NCI-H460 (cell line): ENCODE results near the gene PIWIL4. TPM values are rescaled to one million over a fixed set of nuclear protein-coding genes. Genes with fewer than 3 reads are reported as not detected.
"Not testable (repeated sequence)": the region's sequence is repeated elsewhere in the genome, so short reads cannot be mapped to it uniquely, and the experiment has no call there.

Experiments
- DNase-seq: peaks from one replicate; pipeline ENCODE4 v3.0.0-alpha.2; 2016; ENCODE audit warnings: low read depth; ENCODE audit errors: extremely low read depth
- total RNA-seq: library from RNA; depleted of rRNA; stranded (reverse); fragments of >200 nt; shearing (Covaris generic); gene quantifications from 2 replicates; pipeline ENCODE4 v1.2.3, GENCODE V29; 2014

The PIWIL4 gene
- total RNA-seq, 1 experiment from 2014 or later: 0.25 TPM

DNA sequence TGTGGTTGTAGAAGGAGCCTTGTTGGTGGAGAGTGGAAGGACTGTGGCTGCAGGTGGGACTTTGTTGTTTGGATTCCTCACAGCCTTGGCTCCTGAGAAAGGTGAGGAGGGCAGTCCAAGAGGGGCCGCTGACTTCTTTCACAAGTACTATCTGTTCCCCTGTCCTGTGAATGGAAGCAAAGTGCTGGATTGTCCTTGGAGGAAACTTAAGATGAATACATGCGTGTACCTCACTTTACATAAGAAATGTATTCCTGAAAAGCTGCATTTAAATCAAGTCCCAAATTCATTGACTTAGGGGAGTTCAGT is 21.1 kb upstream of the PIWIL4 start:
- no peak for DNase-seq

DNA sequence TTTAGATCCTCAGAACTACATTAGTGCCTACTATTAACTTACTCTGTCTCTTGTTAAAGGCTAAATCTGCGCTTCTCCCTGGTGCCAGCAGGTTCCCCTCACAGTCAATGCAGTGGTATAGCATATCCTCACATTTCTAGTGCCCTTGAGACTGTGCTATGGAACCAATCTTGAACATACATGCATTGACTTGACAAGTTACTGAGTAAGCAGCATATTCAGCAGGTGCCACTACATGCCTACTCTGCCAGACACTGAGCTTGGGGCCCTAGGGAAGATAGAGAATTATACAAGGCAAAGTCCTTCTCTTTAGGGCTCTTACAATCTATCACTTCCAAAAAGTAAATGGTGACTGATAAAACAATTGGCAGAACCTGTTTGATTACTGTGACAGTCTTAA is 20.3 kb upstream of the PIWIL4 start:
- DNase-seq: no peak

DNA sequence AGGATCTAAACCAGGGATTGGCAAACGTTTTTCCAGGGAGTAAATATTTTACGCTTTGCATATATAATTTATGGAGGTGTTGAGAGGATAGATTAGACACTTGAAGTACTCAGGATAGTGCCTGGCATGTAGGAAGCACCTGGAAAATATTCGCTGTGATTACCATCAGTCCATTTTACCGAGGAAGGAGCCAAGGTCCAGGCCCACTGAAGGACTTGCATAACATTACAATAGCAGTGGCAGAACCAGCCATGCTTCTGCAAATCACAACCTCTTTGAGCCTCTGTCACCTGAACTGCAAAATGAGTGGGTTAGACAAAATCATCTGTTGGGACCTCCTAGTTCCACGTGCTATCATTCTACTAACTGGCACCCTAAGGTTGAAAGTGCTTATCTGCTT is 18.0 kb upstream of the PIWIL4 start:
- no peak for DNase-seq

DNA sequence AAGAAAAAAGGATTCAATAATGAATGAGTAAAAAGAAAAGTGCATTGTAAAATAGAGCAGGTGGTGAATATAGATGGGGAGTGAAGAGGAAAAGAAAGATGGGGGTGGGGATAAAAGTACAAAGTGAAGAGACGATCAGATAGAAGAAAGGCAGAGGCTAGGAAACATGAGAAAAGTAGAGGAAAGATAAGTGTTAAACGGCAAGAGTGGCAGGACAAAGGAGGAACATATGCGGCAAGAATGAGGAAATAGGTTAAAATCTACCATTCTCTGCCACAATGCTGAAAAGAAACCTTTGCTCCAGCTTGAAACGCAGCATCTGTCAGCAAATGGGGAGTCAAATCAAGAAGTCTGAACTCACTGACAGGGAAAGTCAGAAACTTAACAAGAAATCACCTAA is 16.7 kb upstream of the PIWIL4 start:
- DNase-seq: no peak

DNA sequence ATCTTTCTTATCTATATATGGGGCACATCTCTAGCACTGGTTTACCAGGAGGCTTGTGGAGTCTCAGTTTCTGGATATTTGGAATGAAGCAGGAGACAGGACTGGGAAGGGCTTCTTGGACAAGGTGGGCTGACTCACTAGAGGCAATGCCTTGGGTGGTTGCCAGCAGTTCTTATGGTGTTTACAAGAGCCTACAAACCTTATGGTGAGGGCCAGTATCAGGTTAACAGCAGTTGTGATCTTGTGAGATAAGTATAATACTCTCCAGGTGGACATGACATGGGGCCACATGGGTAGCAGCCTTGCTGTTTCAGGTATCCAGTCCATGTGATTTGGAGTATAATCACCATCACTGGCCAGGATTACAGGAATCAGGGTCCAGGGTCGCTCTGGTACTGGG is 13.2 kb upstream of the PIWIL4 start:
- DNase-seq: no peak

DNA sequence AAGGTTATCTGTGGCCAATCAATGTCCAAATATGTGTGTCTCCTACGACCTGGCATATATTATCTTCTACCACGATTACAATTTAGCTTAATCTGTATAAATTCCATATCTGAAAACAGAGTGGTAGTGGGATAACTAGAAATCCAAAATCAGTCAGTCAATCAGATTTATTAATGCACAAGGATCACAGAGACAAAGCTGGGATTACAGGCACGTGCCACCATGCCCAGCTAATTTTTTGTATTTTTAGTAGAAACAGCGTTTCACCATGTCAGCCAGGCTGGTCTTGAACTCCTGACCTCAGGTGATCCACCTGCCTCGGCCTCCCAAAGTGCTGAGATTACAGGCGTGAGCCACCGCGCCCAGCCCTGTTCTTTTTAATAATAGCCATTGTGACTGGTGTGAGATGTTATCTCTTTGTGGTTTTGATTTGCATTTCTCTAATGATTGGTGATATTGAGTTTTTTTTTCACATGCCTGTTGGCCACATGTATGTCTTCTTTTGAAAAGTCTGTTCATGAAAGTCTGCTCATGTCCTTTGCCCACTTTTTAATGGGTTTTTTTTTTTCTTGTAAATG is 11.3 kb upstream of the PIWIL4 start:
- not testable (repeated sequence) for DNase-seq

DNA sequence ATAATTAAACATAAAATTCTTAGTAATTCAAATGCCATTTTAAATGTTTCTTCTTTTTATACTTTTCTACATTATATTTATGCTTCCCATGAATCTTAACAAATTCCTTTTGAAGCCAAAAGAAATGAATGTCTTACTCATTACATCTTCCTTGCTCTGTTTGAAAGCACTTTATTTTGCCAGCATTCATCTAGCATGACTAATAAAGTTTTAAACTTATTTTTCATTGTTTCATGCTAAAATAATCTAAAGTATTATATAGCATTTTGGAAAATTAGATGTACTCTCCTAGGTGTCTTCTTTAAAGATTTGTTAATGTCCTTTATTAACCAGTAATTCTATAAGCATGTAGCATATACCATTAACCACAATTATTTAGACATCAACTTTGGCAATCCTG is 9.7 kb upstream of the PIWIL4 start:
- no peak for DNase-seq

DNA sequence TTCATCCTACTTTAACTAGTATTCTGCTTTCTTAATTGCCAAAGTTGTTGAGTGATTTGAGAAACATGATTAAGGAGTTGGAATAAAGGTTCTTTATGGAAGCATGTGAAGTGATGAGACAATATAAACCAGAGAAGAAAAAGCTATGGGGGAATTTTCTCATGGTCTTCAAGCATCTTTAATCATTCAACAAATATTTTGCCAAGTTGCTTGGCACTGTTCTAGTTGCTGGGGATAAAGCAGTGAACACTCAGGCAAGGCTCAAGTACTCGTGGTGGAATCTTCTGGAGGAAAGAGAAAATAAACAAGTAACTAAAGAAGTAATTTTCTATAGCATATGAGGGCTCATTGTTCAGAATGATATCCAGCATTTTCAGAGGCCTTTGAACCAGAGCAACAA is 9.2 kb upstream of the PIWIL4 start:
- no peak for DNase-seq

DNA sequence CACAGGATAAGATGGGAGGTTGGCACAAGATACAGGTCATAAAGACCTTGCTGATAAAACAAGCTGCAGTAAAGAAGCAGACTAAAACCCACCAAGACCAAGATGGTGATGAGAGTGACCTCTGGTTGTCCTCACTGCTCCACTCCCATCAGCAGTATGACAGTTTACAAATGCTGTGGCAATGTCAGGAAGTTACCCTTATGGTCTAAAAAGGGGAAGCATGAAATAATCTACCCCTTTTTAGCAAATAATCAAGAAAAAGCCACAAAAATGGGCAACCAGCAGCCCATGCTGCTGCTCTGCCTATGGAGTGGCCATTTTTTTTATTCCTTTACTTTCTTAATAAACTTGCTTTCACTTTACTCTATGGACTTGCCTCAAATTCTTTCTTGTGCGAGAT is 8.7 kb upstream of the PIWIL4 start:
- no peak for DNase-seq

DNA sequence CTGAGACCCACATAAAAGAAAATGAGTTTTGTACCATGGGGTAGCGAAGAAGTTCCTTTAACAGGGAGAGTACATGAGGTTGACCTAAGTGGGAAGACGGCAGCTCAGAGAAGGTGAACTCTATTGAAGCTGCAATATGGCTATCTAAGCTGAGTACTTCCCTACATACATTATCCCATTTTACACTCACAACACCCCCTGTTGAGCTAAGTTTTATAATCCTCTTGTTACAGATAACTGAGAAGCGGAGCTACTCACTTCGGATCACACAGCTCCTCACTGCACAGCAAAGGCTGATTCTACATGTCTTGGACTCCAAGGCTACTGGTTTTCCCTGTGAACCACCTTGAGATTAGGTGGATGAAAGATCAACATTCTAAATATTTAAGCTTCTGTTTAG is 8.2 kb upstream of the PIWIL4 start:
- no peak for DNase-seq

DNA sequence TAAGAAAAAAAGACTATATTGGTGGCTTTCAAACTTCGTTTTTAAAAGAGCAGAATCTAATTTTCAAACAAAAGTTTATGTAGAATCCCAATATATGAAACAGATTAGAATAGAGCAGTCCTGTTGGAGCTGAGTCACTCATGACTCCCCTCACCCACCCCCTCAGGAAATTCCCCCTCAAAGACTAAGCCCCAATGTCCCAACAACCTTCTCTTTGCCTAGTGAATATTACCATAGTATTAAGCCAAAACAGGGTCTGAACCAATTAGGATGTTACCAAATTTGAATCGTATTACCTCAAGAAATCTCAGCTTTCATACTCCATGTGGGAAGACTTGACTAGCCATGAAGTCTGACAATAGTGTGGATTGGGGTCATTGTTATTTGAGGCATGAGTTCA is 7.8 kb upstream of the PIWIL4 start:
- no peak for DNase-seq

DNA sequence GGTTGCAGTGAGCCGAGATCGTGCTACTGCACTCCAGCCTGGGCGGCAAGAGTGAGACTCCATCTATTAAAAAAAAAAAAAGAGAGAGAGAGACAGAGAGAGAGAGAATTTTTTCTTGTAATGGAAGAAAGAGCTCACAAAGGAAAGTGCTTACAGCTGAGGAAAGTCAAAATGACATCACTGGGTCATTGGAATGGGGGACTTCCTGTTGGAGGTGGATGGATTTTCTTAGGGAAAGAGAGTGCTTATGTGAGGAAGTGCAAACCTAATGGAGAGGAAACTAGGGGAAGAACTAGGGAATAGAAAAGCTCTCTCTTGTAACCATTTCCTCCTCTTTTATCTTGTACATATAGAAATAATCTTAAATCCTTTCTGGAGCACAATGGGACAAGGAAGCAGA is 6.3 kb upstream of the PIWIL4 start:
- DNase-seq: no peak

DNA sequence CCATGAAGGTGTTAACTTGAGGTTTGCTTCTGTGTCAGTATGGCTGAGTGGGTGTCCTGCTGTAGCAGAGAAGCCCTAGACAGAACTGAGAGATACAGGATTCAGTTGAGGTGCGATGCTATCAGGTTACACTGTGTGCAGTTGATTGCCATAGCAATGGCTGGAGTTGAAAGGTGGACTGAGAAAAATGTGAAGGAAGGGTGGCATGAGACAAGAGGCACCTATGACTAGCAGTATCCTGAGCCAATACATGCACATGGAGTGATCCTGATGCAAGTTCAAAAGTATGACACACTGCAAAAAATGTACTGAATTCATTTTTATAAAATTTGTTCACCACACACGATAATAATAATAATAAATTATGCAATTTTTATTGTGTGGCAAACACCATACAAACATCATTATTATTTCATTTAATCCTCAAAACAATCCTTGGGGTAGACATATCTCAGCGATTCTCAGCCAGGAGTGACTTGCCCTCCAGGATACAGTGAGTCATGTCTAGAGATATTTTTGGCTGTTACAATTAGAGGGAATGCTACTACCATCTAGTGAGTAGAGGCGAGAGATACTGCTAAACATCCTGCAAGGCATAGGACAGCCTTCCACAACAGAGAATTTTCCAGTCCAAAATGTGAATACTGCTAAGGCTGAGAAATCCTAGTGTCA is 3.9 kb upstream of the PIWIL4 start:
- DNase-seq: no peak

DNA sequence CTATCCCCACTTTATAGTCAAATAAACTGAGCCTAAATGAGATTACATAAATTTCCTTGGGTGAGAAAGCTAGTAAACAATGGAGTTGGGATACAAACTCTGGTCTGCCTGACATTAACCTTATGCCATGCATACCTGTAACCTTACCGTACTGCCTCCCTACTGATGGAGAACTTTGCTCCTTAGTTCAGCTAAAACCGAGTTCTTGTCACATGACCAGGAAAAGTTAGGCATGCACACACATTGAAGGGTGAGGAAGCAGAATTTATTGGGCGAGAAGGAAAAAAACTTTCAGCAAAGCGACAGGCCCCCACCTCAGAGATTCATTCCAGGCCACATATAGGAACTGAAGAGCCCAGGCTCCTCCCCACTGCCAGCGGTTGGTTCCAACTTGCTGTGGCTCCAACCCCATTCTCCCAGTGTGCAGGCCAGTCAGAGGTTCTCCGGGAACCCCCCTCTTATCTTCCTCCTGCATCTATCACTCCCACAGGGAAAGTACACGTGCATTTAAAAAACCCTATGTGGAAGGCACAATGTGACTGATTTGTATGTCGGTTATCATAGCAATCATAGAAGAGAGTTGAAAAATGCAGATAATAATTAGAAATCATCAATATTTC is 3.2 kb upstream of the PIWIL4 start:
- no peak for DNase-seq

DNA sequence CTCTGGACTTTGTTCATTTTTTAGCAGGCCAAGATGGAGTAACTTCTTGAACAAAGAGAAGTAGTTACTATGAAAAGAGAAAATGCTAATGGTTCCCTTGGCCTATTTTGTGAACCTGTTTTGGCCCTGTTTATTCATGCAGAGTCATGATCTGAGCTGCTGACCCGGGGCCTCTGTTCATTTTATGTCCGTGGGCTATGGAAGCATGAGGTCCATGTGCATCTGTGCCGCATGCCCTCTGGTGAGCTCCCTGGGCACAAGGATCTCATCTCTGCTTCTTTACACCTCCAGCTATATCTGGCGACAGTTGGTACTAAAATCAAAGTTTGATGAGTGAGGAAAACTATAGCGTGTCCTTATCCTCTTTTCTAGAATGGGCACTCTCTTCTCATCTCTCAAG is 1.0 kb downstream of the PIWIL4 start:
- DNase-seq: no peak

DNA sequence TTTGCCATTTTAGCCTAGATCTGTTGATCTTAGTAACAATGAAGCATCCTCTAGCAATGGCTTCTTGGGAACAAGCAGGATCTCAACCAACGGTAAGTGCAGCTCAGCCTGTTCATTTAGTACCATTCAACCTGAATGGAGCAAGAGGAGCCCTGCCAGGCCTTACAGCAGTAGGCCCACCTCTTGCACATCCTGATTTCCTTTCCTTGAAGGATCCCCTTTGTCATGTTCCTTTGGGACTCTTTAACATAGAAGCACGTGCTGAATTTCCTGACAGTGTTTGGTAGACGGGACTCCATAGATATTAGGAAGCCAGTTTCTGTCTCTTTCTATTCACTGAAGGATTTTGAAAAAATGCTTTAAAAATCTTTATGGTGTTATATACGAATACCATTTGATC is 1.5 kb downstream of the PIWIL4 start:
- no peak for DNase-seq

DNA sequence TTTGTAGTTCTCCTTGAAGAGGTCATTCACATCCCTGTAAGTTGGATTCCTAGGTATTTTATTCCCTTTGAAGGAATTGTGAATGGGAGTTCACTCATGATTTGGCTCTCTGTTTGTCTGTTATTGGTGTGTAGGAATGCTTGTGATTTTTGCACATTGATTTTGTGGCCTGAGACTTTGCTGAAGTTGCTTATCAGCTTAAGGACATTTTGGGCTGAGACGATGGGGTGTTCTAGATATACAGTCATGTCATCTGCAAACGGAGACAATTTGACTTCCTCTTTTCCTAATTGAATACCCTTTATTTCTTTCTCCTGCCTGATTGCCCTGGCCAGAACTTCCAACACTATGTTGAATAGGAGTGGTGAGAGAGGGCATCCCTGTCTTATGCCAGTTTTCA is 5.8 kb downstream of the PIWIL4 start:
- not testable (repeated sequence) for DNase-seq

DNA sequence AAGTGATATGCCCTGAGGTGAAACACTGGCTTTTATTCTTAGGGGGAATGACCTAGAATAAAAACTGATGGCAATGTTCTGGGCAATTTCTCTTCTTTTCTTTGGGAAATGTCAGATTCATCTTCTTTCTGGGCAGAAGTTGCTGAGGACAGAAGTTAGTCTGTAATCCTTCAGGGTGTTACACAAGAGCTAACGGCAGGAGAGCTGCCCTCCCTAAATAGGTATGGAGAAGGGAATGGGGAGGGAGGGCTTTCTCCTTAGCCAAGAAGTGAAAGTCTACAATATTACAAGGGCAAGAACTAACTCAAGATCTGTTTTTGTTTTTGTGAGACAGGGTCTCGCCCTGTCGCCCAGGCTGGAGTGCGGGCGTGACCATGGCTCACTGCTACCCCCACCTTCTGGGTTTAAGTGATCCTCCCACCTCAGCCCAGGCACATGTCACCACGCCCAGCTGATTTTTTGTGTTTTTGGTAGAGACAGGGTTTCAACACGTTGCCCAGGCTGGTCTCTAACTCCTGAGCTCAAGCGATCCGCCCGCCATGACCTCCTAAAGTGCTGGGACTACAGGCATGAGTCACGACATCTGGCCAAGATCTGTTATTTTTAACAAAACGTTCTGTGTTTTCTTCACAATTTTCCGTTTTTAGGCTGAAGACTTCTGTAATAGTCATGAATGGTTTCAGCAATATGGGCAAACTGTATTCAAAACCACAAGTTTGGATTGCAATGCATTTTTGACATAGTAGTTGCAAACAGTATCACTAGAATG is 7.2 kb downstream of the PIWIL4 start:
- no peak for DNase-seq

DNA sequence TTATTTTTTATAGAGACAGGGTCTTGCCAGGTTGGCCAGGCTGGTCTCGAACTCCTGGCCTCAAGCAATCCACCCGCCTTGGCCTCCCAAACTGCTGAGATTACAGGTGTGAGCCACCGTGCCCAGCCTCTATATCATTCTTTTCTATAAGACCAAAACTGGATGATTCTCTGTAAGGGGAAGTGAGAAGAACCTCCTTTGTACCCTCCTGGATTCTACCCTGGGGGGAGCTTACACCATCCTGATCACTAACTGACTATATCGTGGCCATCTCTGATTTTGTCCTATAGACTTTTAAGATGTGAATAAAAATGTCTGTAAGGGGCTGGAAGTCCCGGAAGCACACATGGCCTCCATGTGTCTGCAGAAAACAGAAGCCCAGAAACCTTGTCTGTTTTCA is 9.1 kb downstream of the PIWIL4 start:
- no peak for DNase-seq

DNA sequence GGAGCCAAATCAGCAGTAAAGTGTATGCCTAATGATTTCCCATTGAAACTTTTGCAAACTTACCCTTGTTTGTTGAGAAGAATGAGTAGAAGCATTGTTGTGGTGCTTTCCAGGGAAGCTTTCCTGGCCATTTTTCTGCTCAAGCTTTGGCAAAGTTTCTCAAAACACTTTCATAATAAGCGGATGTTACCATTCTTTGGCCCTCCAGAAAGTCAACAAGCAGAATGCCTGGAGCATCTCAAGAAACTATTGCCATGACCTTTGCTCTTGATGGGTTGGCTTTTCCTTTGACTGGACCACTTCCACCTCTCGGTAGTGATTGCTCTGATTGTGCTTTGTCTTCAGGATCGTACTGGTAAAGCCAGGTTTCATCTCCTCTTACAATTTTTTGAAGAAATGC is 10.7 kb downstream of the PIWIL4 start:
- DNase-seq: no peak

DNA sequence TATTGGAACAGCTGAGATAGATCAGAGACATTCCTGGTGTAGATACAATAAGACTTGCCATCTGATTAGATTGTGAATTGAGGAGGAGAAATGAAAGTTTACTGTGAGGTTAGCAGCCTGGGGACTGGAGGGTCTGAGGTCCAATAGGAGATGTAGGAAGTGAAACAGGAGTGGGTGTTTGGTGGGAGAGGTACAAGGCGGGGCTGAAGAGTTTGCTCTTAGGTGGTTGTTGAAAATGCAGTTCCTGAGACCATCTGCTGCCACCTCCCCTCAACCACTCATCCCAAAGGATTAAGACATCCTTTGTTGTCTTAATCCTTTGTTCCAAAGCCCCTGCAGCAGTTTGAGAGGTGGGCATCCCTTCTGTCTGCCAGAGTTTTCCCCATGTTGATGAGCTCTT is 14.8 kb downstream of the PIWIL4 start:
- DNase-seq: no peak
